Upper lobe of left lung (tissue), 6 donors: Measurements from ENCODE around the gene CMAS. TPM values are rescaled to one million over a fixed set of nuclear protein-coding genes. Genes with fewer than 3 reads are reported as not detected.
A peak's percentile ranks its signal among the peaks of the same experiment; 100 is the strongest.
"Not testable (repeated sequence)": the region's sequence is repeated elsewhere in the genome, so short reads cannot be mapped to it uniquely, and the experiment has no call there.

Experiments used
- ATAC-seq, 2 donors: fragments of 200-7000 bp; cut with Tn5 transposase; one replicate each; pipeline ENCODE4 v1.9.1; 2022; ENCODE audit warnings: mild to moderate bottlenecking in 2 of 2, moderate library complexity in 2 of 2; ENCODE audit not compliant: low FRiP score in 2 of 2
- DNase-seq, 2 donors: peaks; one replicate each; pipeline ENCODE4 v3.0.0-alpha.2; 2019 to 2020
- H3K27ac ChIP-seq, 4 donors: fragments of 200-600 bp; sonication (generic); one replicate each; pipeline ENCODE4 v1.5.1; 2016 to 2019
- H3K27me3 ChIP-seq, 4 donors: fragments of 200-600 bp; sonication (generic); one replicate each; pipeline ENCODE4 v1.5.1; 2017 to 2019
- H3K36me3 ChIP-seq, 4 donors: fragments of 200-600 bp; sonication (generic); one replicate each; pipeline ENCODE4 v1.5.1; 2016 to 2019
- H3K4me1 ChIP-seq, 4 donors: fragments of 200-600 bp; sonication (generic); one replicate each; pipeline ENCODE4 v1.5.1; 2018 to 2019
- H3K4me3 ChIP-seq, 4 donors: fragments of 200-600 bp; sonication (generic); one replicate each; pipeline ENCODE4 v1.5.1; 2017 to 2019; ENCODE audit warnings: mild to moderate bottlenecking in 2 of 4, moderate library complexity in 1 of 4
- H3K9me3 ChIP-seq, 4 donors: fragments of 200-600 bp; sonication (generic); one replicate each; pipeline ENCODE4 v1.5.1; 2018 to 2019
- EP300 ChIP-seq, 4 donors: sonication (generic); formaldehyde crosslinking; IDR thresholded peaks; one replicate each; pipeline ENCODE4 v1.5.1; 2017; ENCODE audit warnings: antibody characterized with exemption in 4 of 4, control low read depth in 2 of 4
- POLR2A ChIP-seq, 4 donors: fragments of 450-650 bp; IDR thresholded peaks; one replicate each; pipeline ENCODE4 v1.5.1; 2016 to 2017; ENCODE audit warnings: antibody characterized with exemption in 4 of 4, mild to moderate bottlenecking in 2 of 4
- POLR2AphosphoS5 ChIP-seq, 2 donors: sonication (generic); formaldehyde crosslinking; IDR thresholded peaks; one replicate each; pipeline ENCODE4 v1.5.1; 2017; ENCODE audit warnings: antibody characterized with exemption in 2 of 2
- WGBS, 2 donors: methylation state at CpG; one replicate each; pipeline ENCODE4 v1.1.5; 2017 to 2018; 5-methylcytosine and 5-hydroxymethylcytosine counted together
- total RNA-seq, 6 donors: library from RNA; depleted of rRNA in 4 of 6; stranded (reverse); fragments of >200 nt in 4 of 6; gene quantifications; one replicate each; pipeline versions ENCODE4 v1.1.0 to v1.2.1, GENCODE V29; 2016 to 2021
- TF ChIP-seq, protein P1 (sequence below), 6 experiments: fragments of 450-650 bp in 4 of 6; fragments of 200-600 bp in 2 of 6; sonication (generic) in 2 of 6; IDR thresholded peaks; one replicate each; pipeline ENCODE4 v1.5.1; 2016 to 2019; ENCODE audit warnings: antibody characterized with exemption in 6 of 6
- donor health status: DM: no; HTN: no; CAD: no; lungs with moderate emphysema.
- donor health status: DM: no; HTN: yes; CAD: no; lungs with severe emphysema.

The CMAS gene
- total RNA-seq, 6 donors from 2014 or later, result 13.7 to 55.2 (median 19.5) TPM

DNA sequence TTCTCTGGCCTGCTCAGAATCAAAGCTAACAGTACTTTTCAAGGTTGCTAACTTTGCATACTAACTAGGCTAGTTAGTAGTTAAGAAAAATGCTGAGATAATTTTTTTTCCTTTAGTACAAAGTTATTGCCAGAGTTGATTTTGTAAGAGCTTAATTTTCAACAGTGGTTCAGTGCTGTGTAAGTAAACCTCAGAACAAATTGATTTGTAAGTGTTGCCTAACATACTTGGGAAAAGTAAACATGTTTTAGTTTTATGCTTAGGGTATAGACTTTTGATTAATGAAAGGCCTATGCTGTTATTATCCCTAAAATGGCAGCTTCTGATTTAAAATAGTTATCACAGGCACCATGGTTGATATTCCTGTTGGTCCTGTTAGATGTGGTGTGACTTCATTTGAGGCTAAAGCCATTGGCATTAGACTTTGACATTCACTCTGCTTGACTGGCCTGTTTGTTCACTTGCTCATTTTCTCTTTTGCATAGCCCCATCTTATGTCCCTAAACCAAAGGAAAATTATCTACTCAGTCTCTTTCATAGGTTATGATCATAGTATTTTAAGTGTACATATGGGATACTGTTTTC lies 5.2 kb downstream of the CMAS start:
- Histone ChIP-seq H3K36me3 (peaks cover 0 to 16% (median 5%) of the 10 kb centered on the region in 4 donors), H3K9me3 (no peaks in the 10 kb centered on the region), H3K4me3 (no peak overlapping the region), H3K4me1 (peaks cover 0 to 22% (median 19%) of the 10 kb centered on the region in 4 donors), H3K27me3 (no peaks in the 10 kb centered on the region), H3K27ac (peak overlapping the region in 1 of 4 donors; percentile 5)
- ATAC-seq, result no peak
- no peak for DNase-seq
- no peak for TF ChIP-seq EP300 (IDR thresholded peaks at IDR 0.05)
- TF ChIP-seq POLR2A (IDR thresholded peaks at IDR 0.05), result no peak
- no peak for TF ChIP-seq POLR2AphosphoS5 (IDR thresholded peaks at IDR 0.05)
- TF ChIP-seq, protein P1, sequence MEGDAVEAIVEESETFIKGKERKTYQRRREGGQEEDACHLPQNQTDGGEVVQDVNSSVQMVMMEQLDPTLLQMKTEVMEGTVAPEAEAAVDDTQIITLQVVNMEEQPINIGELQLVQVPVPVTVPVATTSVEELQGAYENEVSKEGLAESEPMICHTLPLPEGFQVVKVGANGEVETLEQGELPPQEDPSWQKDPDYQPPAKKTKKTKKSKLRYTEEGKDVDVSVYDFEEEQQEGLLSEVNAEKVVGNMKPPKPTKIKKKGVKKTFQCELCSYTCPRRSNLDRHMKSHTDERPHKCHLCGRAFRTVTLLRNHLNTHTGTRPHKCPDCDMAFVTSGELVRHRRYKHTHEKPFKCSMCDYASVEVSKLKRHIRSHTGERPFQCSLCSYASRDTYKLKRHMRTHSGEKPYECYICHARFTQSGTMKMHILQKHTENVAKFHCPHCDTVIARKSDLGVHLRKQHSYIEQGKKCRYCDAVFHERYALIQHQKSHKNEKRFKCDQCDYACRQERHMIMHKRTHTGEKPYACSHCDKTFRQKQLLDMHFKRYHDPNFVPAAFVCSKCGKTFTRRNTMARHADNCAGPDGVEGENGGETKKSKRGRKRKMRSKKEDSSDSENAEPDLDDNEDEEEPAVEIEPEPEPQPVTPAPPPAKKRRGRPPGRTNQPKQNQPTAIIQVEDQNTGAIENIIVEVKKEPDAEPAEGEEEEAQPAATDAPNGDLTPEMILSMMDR (IDR thresholded peaks at IDR 0.05), result no peak

DNA sequence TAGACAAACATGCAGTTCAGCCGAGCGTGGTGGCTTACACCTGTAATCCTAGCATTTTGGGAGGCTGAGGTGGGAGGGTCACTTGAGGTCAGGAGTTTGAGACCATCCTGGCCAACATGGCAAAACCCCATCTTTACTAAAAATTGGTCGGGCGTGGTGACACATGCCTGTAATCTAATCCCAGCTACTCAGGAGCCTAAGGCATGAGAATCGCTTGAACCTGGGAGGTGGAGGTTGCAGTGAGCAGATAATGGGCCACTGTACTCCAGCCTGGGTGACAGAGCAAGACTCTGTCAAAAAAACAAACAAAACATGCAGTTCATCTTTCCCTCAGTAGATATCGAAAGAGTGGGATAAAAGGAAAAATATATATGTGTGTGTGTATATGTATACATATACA lies 7.0 kb downstream of the CMAS start:
- ATAC-seq, DNase-seq, H3K27ac ChIP-seq, H3K27me3 ChIP-seq, H3K9me3 ChIP-seq, H3K4me3 ChIP-seq: not testable (repeated sequence)
- H3K4me1 ChIP-seq, result peaks cover 0 to 14% (median 11%) of the 10 kb centered on the region in 4 donors
- peaks cover 3 to 32% (median 11%) of the 10 kb centered on the region in 4 donors for H3K36me3 ChIP-seq
- 85 to 98% methylated on average over 6 of the region's 6 CpGs for WGBS, 2 donors

DNA sequence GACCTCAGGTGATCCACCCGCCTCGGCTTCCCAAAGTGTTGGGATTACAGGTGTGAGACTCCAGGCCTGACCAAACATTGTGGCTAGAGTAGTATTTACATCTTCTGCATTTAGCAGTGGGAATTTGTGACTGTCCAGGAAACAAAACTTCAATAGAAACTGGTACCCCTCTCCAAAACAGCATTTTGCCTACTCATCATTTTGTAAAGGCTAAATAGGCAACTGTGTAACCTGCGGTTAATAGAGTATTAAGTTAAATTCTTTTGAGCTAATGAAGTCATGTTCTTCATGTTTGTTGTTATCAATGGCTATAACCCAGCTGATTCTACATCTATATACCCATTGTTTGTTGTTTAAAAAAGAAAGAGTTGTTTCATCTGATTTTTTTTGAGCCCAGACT lies 8.1 kb downstream of the CMAS start:
- Histone ChIP-seq H3K27me3 (no peaks in the 10 kb centered on the region), H3K4me1 (peaks cover 0 to 13% (median 11%) of the 10 kb centered on the region in 4 donors), H3K4me3 (no peak overlapping the region), H3K27ac (no peak overlapping the region), H3K36me3 (peaks cover 3 to 44% (median 17%) of the 10 kb centered on the region in 4 donors), H3K9me3 (no peaks in the 10 kb centered on the region)
- no peak for ATAC-seq
- TF ChIP-seq EP300 (IDR thresholded peaks at IDR 0.05) (no peak), POLR2AphosphoS5 (IDR thresholded peaks at IDR 0.05) (no peak), POLR2A (IDR thresholded peaks at IDR 0.05) (no peak)
- TF ChIP-seq, protein P1 (IDR thresholded peaks at IDR 0.05), result no peak
- DNase-seq, result no peak
- 96 to 100% methylated on average over 3 of the region's 3 CpGs for WGBS, 2 donors

DNA sequence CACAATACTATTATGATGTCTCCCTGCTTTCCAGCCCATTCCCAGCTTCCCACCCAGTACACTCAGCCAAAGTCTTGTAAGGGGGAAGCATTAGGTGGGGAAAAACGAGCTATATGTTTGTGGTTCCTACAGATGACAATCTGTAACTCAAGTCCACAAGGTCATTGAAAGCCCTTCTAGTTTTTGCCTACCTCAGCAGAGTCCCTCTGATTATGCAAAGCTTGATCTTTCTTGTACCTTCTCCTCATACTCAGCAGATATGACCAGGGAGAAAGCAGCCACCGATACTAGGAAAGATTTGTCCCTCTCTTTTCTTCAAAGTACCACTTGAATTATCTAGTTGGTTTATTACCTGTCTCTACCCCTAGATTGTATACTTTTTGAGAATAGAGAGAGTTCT lies 10.6 kb downstream of the CMAS start:
- TF ChIP-seq POLR2AphosphoS5 (IDR thresholded peaks at IDR 0.05), result no peak
- TF ChIP-seq POLR2A (IDR thresholded peaks at IDR 0.05), result no peak
- TF ChIP-seq EP300 (IDR thresholded peaks at IDR 0.05), result no peak
- TF ChIP-seq, protein P1 (IDR thresholded peaks at IDR 0.05), result no peak
- Histone ChIP-seq H3K9me3 (no peaks in the 10 kb centered on the region), H3K27ac (no peak overlapping the region), H3K36me3 (peaks cover 10 to 62% (median 18%) of the 10 kb centered on the region in 4 donors), H3K4me1 (no peaks in the 10 kb centered on the region), H3K27me3 (no peaks in the 10 kb centered on the region), H3K4me3 (no peak overlapping the region)
- ATAC-seq, result no peak
- WGBS, 2 donors, result 90 to 96% methylated on average over 2 of the region's 2 CpGs
- no peak for DNase-seq

DNA sequence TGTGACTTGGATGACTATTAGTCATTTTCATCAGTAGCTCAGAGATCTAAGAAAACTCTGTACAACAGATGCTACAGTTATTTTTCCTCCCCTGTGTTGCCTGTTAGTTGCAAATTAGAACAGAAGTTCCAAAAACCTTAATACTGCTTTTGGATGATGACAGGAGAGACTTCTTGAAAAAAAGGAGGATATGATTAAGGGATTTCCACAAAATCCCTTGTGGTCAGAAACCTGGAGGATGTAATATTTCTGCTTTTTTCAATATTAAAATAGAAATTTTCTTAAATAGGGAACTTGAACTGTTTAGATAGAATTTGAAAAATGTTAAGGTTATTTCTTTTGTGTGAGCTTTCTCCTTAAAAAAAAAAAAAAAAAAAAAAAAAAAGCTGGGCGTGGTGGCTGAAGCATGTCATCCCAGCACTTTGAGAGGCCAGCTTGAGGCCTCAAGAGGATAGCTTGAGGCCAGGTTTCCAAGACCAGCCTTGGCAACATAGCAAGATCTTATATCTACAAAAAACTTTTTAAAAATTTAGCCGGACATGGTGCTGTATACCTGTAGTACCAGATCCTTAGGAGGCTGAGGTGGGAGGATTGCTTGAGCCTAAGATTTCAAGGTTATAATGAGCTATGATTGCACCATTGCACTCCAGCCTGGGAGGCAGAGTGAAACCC lies 14.1 kb downstream of the CMAS start:
- Histone ChIP-seq H3K4me1 (no peaks in the 10 kb centered on the region), H3K4me3 (no peak overlapping the region), H3K9me3 (no peaks in the 10 kb centered on the region), H3K27me3 (no peaks in the 10 kb centered on the region), H3K36me3 (peaks cover 10 to 86% (median 19%) of the 10 kb centered on the region in 4 donors), H3K27ac (no peak overlapping the region)
- WGBS, 2 donors, result 46 to 93% methylated on average over 2 of the region's 2 CpGs
- TF ChIP-seq POLR2AphosphoS5 (IDR thresholded peaks at IDR 0.05), result no peak
- TF ChIP-seq EP300 (IDR thresholded peaks at IDR 0.05), result no peak
- TF ChIP-seq, protein P1 (IDR thresholded peaks at IDR 0.05), result no peak
- DNase-seq, result no peak
- no peak for ATAC-seq
